H1 (cell line): ENCODE measurements around the gene PACS1. TPM values are rescaled to one million over a fixed set of nuclear protein-coding genes. Genes with fewer than 3 reads are reported as not detected.

Experiments used
- ASH2L ChIP-seq: fragments of 200-600, 300-600 bp; sonication (generic); IDR thresholded peaks from one replicate; pipeline ENCODE4 v1.7.1; 2017; ENCODE audit warnings: low read length
- CEBPB ChIP-seq: IDR thresholded peaks from 2 replicates; pipeline ENCODE4 v1.6.1; 2012; ENCODE audit warnings: low read depth, low read length
- EP300 ChIP-seq, 2 experiments: IDR thresholded peaks; 1 replicate in 1 of 2; 2 replicates in 1 of 2; pipeline ENCODE4 v1.6.1; 2011 to 2012; ENCODE audit warnings: low read depth in 2 of 2, low read length in 2 of 2, mild to moderate bottlenecking in 2 of 2, borderline replicate concordance in 1 of 2, inconsistent platforms in 1 of 2, moderate library complexity in 1 of 2
- RAD21 ChIP-seq, 2 experiments: IDR thresholded peaks in 1 of 2; conservative IDR thresholded peaks in 1 of 2; 2 replicates each; pipeline ENCODE4 v1.6.1; 2011; ENCODE audit warnings: low read depth in 2 of 2, low read length in 2 of 2, improper control_type of control experiment in 1 of 2, inconsistent platforms in 1 of 2, mild to moderate bottlenecking in 1 of 2, moderate library complexity in 1 of 2
- RNF2 ChIP-seq: fragments of 200-900, 300-1000 bp; sonication (generic); IDR thresholded peaks from 2 replicates; pipeline ENCODE4 v1.7.1; 2016; ENCODE audit warnings: borderline replicate concordance, low read depth, mild to moderate bottlenecking, antibody characterized with exemption, low read length; ENCODE audit not compliant: poor library complexity, severe bottlenecking; ENCODE audit errors: missing control alignments
- RXRA ChIP-seq: IDR thresholded peaks from 2 replicates; pipeline ENCODE4 v1.6.1; 2011; ENCODE audit warnings: low read depth, mild to moderate bottlenecking, low read length, moderate library complexity; ENCODE audit not compliant: insufficient read depth
- polyA plus RNA-seq, 7 experiments: library from polyadenylated mRNA; depleted of rRNA in 3 of 7; stranded (reverse) in 5 of 7; unstranded in 2 of 7; fragments of >200 nt in 5 of 7; fragments of 200-250 nt in 2 of 7; gene quantifications; 1 replicate in 5 of 7; 2 replicates in 1 of 7; 4 replicates in 1 of 7; pipeline versions ENCODE4 v1.2.1 to v1.2.3, GENCODE V29; 2011 to 2013; ENCODE audit warnings: missing spikeins in 2 of 7, mixed read lengths in 2 of 7
- total RNA-seq: library from RNA; stranded (reverse); fragmentation: NEBNext Ultra II Directional; extraction: Animal tissue kit (Norgen Biotek cat#: 25700); gene quantifications from 2 replicates; pipeline ENCODE4 v1.2.1, GENCODE V29; 2021
- TF ChIP-seq, protein P1 (sequence below): fragments of 300-600 bp; sonication (generic); IDR thresholded peaks from 2 replicates; pipeline ENCODE4 v1.7.1; 2012; ENCODE audit warnings: low read length, moderate library complexity, mild to moderate bottlenecking, inconsistent platforms; ENCODE audit not compliant: insufficient replicate concordance

PACS1 gene
- total and polyA plus RNA-seq, 2 of the 8 experiments (the other 6 are each of a cell fraction or from before 2014, with no cell fraction given) = 11.5 to 36.0 TPM

GRCh38 chr11:66275396-66275795 lies 205.3 kb downstream of the PACS1 start (continued):
- TF ChIP-seq RNF2 = no peak
- no peak for TF ChIP-seq EP300 (IDR thresholded peaks at IDR 0.05; ENCODE audit: borderline replicate concordance in 1 of 2, low read depth in 2 of 2, low read length in 2 of 2)
- TF ChIP-seq CEBPB = no peak
- TF ChIP-seq, protein P1, sequence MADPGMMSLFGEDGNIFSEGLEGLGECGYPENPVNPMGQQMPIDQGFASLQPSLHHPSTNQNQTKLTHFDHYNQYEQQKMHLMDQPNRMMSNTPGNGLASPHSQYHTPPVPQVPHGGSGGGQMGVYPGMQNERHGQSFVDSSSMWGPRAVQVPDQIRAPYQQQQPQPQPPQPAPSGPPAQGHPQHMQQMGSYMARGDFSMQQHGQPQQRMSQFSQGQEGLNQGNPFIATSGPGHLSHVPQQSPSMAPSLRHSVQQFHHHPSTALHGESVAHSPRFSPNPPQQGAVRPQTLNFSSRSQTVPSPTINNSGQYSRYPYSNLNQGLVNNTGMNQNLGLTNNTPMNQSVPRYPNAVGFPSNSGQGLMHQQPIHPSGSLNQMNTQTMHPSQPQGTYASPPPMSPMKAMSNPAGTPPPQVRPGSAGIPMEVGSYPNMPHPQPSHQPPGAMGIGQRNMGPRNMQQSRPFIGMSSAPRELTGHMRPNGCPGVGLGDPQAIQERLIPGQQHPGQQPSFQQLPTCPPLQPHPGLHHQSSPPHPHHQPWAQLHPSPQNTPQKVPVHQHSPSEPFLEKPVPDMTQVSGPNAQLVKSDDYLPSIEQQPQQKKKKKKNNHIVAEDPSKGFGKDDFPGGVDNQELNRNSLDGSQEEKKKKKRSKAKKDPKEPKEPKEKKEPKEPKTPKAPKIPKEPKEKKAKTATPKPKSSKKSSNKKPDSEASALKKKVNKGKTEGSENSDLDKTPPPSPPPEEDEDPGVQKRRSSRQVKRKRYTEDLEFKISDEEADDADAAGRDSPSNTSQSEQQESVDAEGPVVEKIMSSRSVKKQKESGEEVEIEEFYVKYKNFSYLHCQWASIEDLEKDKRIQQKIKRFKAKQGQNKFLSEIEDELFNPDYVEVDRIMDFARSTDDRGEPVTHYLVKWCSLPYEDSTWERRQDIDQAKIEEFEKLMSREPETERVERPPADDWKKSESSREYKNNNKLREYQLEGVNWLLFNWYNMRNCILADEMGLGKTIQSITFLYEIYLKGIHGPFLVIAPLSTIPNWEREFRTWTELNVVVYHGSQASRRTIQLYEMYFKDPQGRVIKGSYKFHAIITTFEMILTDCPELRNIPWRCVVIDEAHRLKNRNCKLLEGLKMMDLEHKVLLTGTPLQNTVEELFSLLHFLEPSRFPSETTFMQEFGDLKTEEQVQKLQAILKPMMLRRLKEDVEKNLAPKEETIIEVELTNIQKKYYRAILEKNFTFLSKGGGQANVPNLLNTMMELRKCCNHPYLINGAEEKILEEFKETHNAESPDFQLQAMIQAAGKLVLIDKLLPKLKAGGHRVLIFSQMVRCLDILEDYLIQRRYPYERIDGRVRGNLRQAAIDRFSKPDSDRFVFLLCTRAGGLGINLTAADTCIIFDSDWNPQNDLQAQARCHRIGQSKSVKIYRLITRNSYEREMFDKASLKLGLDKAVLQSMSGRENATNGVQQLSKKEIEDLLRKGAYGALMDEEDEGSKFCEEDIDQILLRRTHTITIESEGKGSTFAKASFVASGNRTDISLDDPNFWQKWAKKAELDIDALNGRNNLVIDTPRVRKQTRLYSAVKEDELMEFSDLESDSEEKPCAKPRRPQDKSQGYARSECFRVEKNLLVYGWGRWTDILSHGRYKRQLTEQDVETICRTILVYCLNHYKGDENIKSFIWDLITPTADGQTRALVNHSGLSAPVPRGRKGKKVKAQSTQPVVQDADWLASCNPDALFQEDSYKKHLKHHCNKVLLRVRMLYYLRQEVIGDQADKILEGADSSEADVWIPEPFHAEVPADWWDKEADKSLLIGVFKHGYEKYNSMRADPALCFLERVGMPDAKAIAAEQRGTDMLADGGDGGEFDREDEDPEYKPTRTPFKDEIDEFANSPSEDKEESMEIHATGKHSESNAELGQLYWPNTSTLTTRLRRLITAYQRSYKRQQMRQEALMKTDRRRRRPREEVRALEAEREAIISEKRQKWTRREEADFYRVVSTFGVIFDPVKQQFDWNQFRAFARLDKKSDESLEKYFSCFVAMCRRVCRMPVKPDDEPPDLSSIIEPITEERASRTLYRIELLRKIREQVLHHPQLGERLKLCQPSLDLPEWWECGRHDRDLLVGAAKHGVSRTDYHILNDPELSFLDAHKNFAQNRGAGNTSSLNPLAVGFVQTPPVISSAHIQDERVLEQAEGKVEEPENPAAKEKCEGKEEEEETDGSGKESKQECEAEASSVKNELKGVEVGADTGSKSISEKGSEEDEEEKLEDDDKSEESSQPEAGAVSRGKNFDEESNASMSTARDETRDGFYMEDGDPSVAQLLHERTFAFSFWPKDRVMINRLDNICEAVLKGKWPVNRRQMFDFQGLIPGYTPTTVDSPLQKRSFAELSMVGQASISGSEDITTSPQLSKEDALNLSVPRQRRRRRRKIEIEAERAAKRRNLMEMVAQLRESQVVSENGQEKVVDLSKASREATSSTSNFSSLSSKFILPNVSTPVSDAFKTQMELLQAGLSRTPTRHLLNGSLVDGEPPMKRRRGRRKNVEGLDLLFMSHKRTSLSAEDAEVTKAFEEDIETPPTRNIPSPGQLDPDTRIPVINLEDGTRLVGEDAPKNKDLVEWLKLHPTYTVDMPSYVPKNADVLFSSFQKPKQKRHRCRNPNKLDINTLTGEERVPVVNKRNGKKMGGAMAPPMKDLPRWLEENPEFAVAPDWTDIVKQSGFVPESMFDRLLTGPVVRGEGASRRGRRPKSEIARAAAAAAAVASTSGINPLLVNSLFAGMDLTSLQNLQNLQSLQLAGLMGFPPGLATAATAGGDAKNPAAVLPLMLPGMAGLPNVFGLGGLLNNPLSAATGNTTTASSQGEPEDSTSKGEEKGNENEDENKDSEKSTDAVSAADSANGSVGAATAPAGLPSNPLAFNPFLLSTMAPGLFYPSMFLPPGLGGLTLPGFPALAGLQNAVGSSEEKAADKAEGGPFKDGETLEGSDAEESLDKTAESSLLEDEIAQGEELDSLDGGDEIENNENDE = no peak
- TF ChIP-seq RXRA = no peak
- TF ChIP-seq ASH2L = no peak
- no peak for TF ChIP-seq RAD21 (IDR thresholded peaks at IDR 0.05 in 1 of 2, conservative IDR thresholded peaks at IDR 0.05 in 1 of 2; ENCODE audit: low read depth in 2 of 2, low read length in 2 of 2)
